ENCODE measurements around the gene IRS2. TPM values are rescaled to one million over a fixed set of nuclear protein-coding genes. Genes with fewer than 3 reads are reported as not detected.
A peak's percentile ranks its signal among the peaks of the same experiment; 100 is the strongest.

Gene IRS2
- total RNA-seq, 2 donors from 2014 or later = 11.4 to 22.7 TPM

GRCh38 chr13:109719962-109720646 is 66.3 kb downstream of the IRS2 start:
- 60 to 64% methylated on average over 7 of the region's 7 CpGs for WGBS, 2 donors
- DNase-seq = no peak
- no peak for TF ChIP-seq CTCF (IDR thresholded peaks at IDR 0.05)
- no peak for TF ChIP-seq POLR2A (IDR thresholded peaks at IDR 0.05)
- no peaks in the 10 kb centered on the region for H3K4me1 ChIP-seq
- no peak overlapping the region for H3K27ac ChIP-seq
- H3K9me3 ChIP-seq = no peaks in the 10 kb centered on the region
- no peak overlapping the region for H3K4me3 ChIP-seq
- no peaks in the 10 kb centered on the region for H3K36me3 ChIP-seq (replicated peaks in 1 of 2; ENCODE audit: insufficient read depth in 1 of 2, low read depth in 2 of 2)
- intact Hi-C loops (cut with DNase I) = no loop called here
- no peak for ATAC-seq
- H3K27me3 ChIP-seq = no peaks in the 10 kb centered on the region

GRCh38 chr13:109718726-109719125 is 67.7 kb downstream of the IRS2 start:
- no peaks in the 10 kb centered on the region for H3K4me1 ChIP-seq
- H3K27me3 ChIP-seq = no peaks in the 10 kb centered on the region
- H3K27ac ChIP-seq = no peak overlapping the region
- no peaks in the 10 kb centered on the region for H3K9me3 ChIP-seq
- H3K4me3 ChIP-seq = no peak overlapping the region
- ATAC-seq (no peak), DNase-seq (no peak)
- no peaks in the 10 kb centered on the region for H3K36me3 ChIP-seq (replicated peaks in 1 of 2; ENCODE audit: insufficient read depth in 1 of 2, low read depth in 2 of 2)
- intact Hi-C loops (cut with DNase I) = no loop called here
- TF ChIP-seq CTCF (IDR thresholded peaks at IDR 0.05) (no peak), POLR2A (IDR thresholded peaks at IDR 0.05) (no peak)

- intact Hi-C loops (cut with DNase I) = no loop called here
- no peak overlapping the region for H3K4me3 ChIP-seq
- no peaks in the 10 kb centered on the region for H3K4me1 ChIP-seq
- TF ChIP-seq CTCF (IDR thresholded peaks at IDR 0.05) (no peak), POLR2A (IDR thresholded peaks at IDR 0.05) (no peak)
- DNase-seq (no peak), ATAC-seq (no peak)
- H3K27ac ChIP-seq = no peak overlapping the region
- no peaks in the 10 kb centered on the region for H3K27me3 ChIP-seq
- H3K9me3 ChIP-seq = no peaks in the 10 kb centered on the region
- H3K36me3 ChIP-seq (replicated peaks in 1 of 2; ENCODE audit: insufficient read depth in 1 of 2, low read depth in 2 of 2) = no peaks in the 10 kb centered on the region
- WGBS, 2 donors = 79 to 88% methylated on average over 6 of the region's 6 CpGs
These were observed 68.7 kb downstream of the IRS2 start for GRCh38 chr13:109717686-109718085.

GRCh38 chr13:109715902-109716301 is 70.5 kb downstream of the IRS2 start:
- no peaks in the 10 kb centered on the region for H3K4me1 ChIP-seq
- intact Hi-C loops (cut with DNase I) = no loop called here
- ATAC-seq = no peak
- H3K36me3 ChIP-seq (replicated peaks in 1 of 2; ENCODE audit: insufficient read depth in 1 of 2, low read depth in 2 of 2) = no peaks in the 10 kb centered on the region
- 93 to 95% methylated on average over 1 of the region's 1 CpG for WGBS, 2 donors
- H3K27ac ChIP-seq = no peak overlapping the region
- no peak overlapping the region for H3K4me3 ChIP-seq
- peak in 1 of 4 donors; percentile 50 for DNase-seq
- TF ChIP-seq POLR2A (IDR thresholded peaks at IDR 0.05) (no peak), CTCF (IDR thresholded peaks at IDR 0.05) (no peak)
- H3K9me3 ChIP-seq = no peaks in the 10 kb centered on the region
- no peaks in the 10 kb centered on the region for H3K27me3 ChIP-seq

- no peaks in the 10 kb centered on the region for H3K4me1 ChIP-seq
These were observed 72.7 kb downstream of the IRS2 start for GRCh38 chr13:109713681-109714080.

More at GRCh38 chr13:109713681-109714080, 72.7 kb downstream of the IRS2 start:
- Histone ChIP-seq H3K9me3 (no peaks in the 10 kb centered on the region), H3K27ac (no peak overlapping the region), H3K4me3 (no peak overlapping the region), H3K27me3 (no peaks in the 10 kb centered on the region), H3K36me3 (replicated peaks in 1 of 2; ENCODE audit: insufficient read depth in 1 of 2, low read depth in 2 of 2) (no peaks in the 10 kb centered on the region)
- WGBS, 2 donors = 60 to 74% methylated on average over 4 of the region's 4 CpGs
- intact Hi-C loops (cut with DNase I) = no loop called here
- ATAC-seq (no peak), DNase-seq (no peak)
- TF ChIP-seq CTCF (IDR thresholded peaks at IDR 0.05) (no peak), POLR2A (IDR thresholded peaks at IDR 0.05) (no peak)

All from body of pancreas (tissue), 4 donors.